ENCODE results near the gene PDCL2.

GRCh38 chr4:55635282-55635681 is 43.2 kb upstream of the PDCL2 start:
- no peak for TF ChIP-seq CTCF (IDR thresholded peaks at IDR 0.05)
- TF ChIP-seq POLR2AphosphoS5 (IDR thresholded peaks at IDR 0.05) = no peak

All from prostate gland (tissue), 2 donors.